Measurements from ENCODE around the gene RAB22A.
A peak's percentile ranks its signal among the peaks of the same experiment; 100 is the strongest.

Gene RAB22A

GRCh38 chr20:58309591-58310290 lies at the start of gene RAB22A:
Gene RAB22A (plus strand): TSS chr20:58309715. CDS start chr20:58309977, 262 bp downstream.
- no peak for TF ChIP-seq Cebpa-rat (IDR thresholded peaks at IDR 0.05)
- Histone ChIP-seq H3K27me3 (no peaks in the 10 kb centered on the region), H3K9ac (peak within 1 kb of the TSS; percentile 94 to 99 (median 97))

GRCh38 chr20:58260006-58260405 lies 49.5 kb upstream of the RAB22A start:
- no peak overlapping the region for H3K4me3 ChIP-seq
- H3K4me2 ChIP-seq, result no peak overlapping the region
- no peak for TF ChIP-seq Cebpa-rat (IDR thresholded peaks at IDR 0.05)
- peaks cover 0 to 48% (median 0%) of the 10 kb centered on the region in 11 experiments; a peak in 4 of 22 replicates for H3K36me3 ChIP-seq
- no peaks in the 10 kb centered on the region for H3K27me3 ChIP-seq
- H3K9ac ChIP-seq, result no peak overlapping the region
- peaks cover 0 to 9% (median 0%) of the 10 kb centered on the region in 10 experiments; a peak in 5 of 20 replicates for H3K4me1 ChIP-seq
- 0 out of 22 replicates have a peak, but pooled peaks cover 0 to 6% (median 0%) of the 10 kb centered on the region in 11 experiments for H3K9me3 ChIP-seq (replicated peaks in 1 of 11)
- H4K20me1 ChIP-seq, result no peaks in the 10 kb centered on the region
- H3K27ac ChIP-seq, result no peak overlapping the region

More at GRCh38 chr20:58309591-58310290, at the start of gene RAB22A:
- peaks cover 47 to 60% (median 52%) of the 10 kb centered on the region in 10 experiments for H3K4me1 ChIP-seq
- H3K9me3 ChIP-seq (replicated peaks in 1 of 11), result no peaks in the 10 kb centered on the region
- peak within 1 kb of the TSS; percentile 84 to 98 (median 92) for H3K4me2 ChIP-seq
- peaks cover 23 to 44% (median 32%) of the 10 kb centered on the region in 11 experiments for H3K36me3 ChIP-seq
- peak within 1 kb of the TSS; percentile 90 to 98 (median 95) for H3K27ac ChIP-seq
- peak within 1 kb of the TSS; percentile 86 to 99 (median 96) for H3K4me3 ChIP-seq
- H4K20me1 ChIP-seq, result peaks cover 0 to 30% (median 6%) of the 10 kb centered on the region in 11 experiments; a peak in 10 of 22 replicates

- H3K4me2 ChIP-seq, result no peak overlapping the region
- TF ChIP-seq Cebpa-rat (IDR thresholded peaks at IDR 0.05), result no peak
These were observed 47.9 kb upstream of the RAB22A start for GRCh38 chr20:58261660-58262059.

GRCh38 chr20:58264271-58264670 lies 45.2 kb upstream of the RAB22A start:
- no peaks in the 10 kb centered on the region for H4K20me1 ChIP-seq
- no peak overlapping the region for H3K27ac ChIP-seq
- TF ChIP-seq Cebpa-rat (IDR thresholded peaks at IDR 0.05), result no peak
- peaks cover 0 to 90% (median 3%) of the 10 kb centered on the region in 11 experiments; a peak in 12 of 22 replicates for H3K36me3 ChIP-seq
- peaks cover 6 to 10% (median 7%) of the 10 kb centered on the region in 10 experiments; a peak in 17 of 20 replicates for H3K4me1 ChIP-seq
- H3K9me3 ChIP-seq (replicated peaks in 1 of 11), result no peaks in the 10 kb centered on the region
- H3K9ac ChIP-seq, result no peak overlapping the region
- no peaks in the 10 kb centered on the region for H3K27me3 ChIP-seq
- H3K4me3 ChIP-seq, result no peak overlapping the region
- no peak overlapping the region for H3K4me2 ChIP-seq

More at GRCh38 chr20:58261660-58262059, 47.9 kb upstream of the RAB22A start:
- peaks cover 0 to 5% (median 0%) of the 10 kb centered on the region in 10 experiments; a peak in 5 of 20 replicates for H3K4me1 ChIP-seq
- 0 out of 22 replicates have a peak, but pooled peaks cover 0 to 4% (median 0%) of the 10 kb centered on the region in 11 experiments for H3K9me3 ChIP-seq (replicated peaks in 1 of 11)
- H3K27ac ChIP-seq, result no peak overlapping the region
- no peaks in the 10 kb centered on the region for H4K20me1 ChIP-seq
- no peak overlapping the region for H3K9ac ChIP-seq
- H3K4me3 ChIP-seq, result no peak overlapping the region
- H3K36me3 ChIP-seq, result peaks cover 0 to 64% (median 0%) of the 10 kb centered on the region in 11 experiments; a peak in 6 of 22 replicates
- H3K27me3 ChIP-seq, result no peaks in the 10 kb centered on the region

- Histone ChIP-seq H3K4me3 (no peak overlapping the region), H4K20me1 (0 out of 22 replicates have a peak, but pooled peaks cover 0 to under 1% (median 0%) of the 10 kb centered on the region in 11 experiments), H3K27me3 (no peaks in the 10 kb centered on the region), H3K36me3 (peaks cover 0 to 93% (median 7%) of the 10 kb centered on the region in 11 experiments; a peak in 14 of 22 replicates), H3K27ac (no peak overlapping the region), H3K9ac (no peak overlapping the region), H3K4me1 (peaks cover 6 to 12% (median 8%) of the 10 kb centered on the region in 10 experiments; a peak in 17 of 20 replicates), H3K9me3 (replicated peaks in 1 of 11) (no peaks in the 10 kb centered on the region), H3K4me2 (no peak overlapping the region)
- TF ChIP-seq Cebpa-rat (IDR thresholded peaks at IDR 0.05), result no peak
These were observed 41.9 kb upstream of the RAB22A start for GRCh38 chr20:58267389-58268215.

GRCh38 chr20:58268421-58268821 lies 41.1 kb upstream of the RAB22A start:
- Histone ChIP-seq H3K27me3 (no peaks in the 10 kb centered on the region), H3K4me3 (no peak overlapping the region), H3K36me3 (peaks cover 0 to 95% (median 10%) of the 10 kb centered on the region in 11 experiments; a peak in 15 of 22 replicates), H3K9ac (no peak overlapping the region), H4K20me1 (0 out of 22 replicates have a peak, but pooled peaks cover 0 to 7% (median 0%) of the 10 kb centered on the region in 11 experiments), H3K4me2 (peak overlapping the region in 6 of 11 experiments; percentile 39 to 69 (median 47); a peak in 10 of 22 replicates), H3K27ac (no peak overlapping the region; a peak in 1 of 22 replicates), H3K9me3 (replicated peaks in 1 of 11) (peaks cover under 1 to 8% (median 2%) of the 10 kb centered on the region in 11 experiments; a peak in 14 of 22 replicates), H3K4me1 (peaks cover 6 to 12% (median 8%) of the 10 kb centered on the region in 10 experiments; a peak in 17 of 20 replicates)
- TF ChIP-seq Cebpa-rat (IDR thresholded peaks at IDR 0.05), result no peak

GRCh38 chr20:58268936-58269619 lies 40.4 kb upstream of the RAB22A start:
- peak overlapping the region in 1 of 11 experiments; percentile 2; a peak in 3 of 22 replicates for H3K27ac ChIP-seq
- H3K4me3 ChIP-seq, result no peak overlapping the region
- no peak for TF ChIP-seq Cebpa-rat (IDR thresholded peaks at IDR 0.05)
- peaks cover 0 to 92% (median 13%) of the 10 kb centered on the region in 11 experiments; a peak in 16 of 22 replicates for H3K36me3 ChIP-seq
- H3K4me1 ChIP-seq, result peaks cover 6 to 12% (median 8%) of the 10 kb centered on the region in 10 experiments; a peak in 17 of 20 replicates
- H4K20me1 ChIP-seq, result 0 out of 22 replicates have a peak, but pooled peaks cover 0 to 10% (median 0%) of the 10 kb centered on the region in 11 experiments
- no peak overlapping the region for H3K9ac ChIP-seq
- H3K27me3 ChIP-seq, result no peaks in the 10 kb centered on the region
- H3K4me2 ChIP-seq, result peak overlapping the region; percentile 1 to 69 (median 41); a peak in 16 of 22 replicates
- H3K9me3 ChIP-seq (replicated peaks in 1 of 11), result peaks cover 5 to 12% (median 7%) of the 10 kb centered on the region in 11 experiments; a peak in 19 of 22 replicates

All from BLaER1 treated with 17β-estradiol and CSF1 and Interleukin-3, amounts not matched to agents 10 nM and 100 nM (cell line).